ENCODE results near the gene DMAC2.

The DMAC2 gene

GRCh38 chr19:41420101-41420880 is 19.4 kb downstream of the DMAC2 start:
- no peaks in the 10 kb centered on the region for H3K9me3 ChIP-seq (ENCODE audit: control insufficient read depth, low read length)
- H3K36me3 ChIP-seq (ENCODE audit: control insufficient read depth, insufficient read depth, low read length): peaks cover 62% of the 10 kb centered on the region
- H3K4me1 ChIP-seq (ENCODE audit: control insufficient read depth, insufficient read depth, low read length, poor library complexity, severe bottlenecking): no peaks in the 10 kb centered on the region
- H3K4me3 ChIP-seq (ENCODE audit: extremely low read depth, insufficient read depth, low read length, poor library complexity, severe bottlenecking): no peak overlapping the region
- 87 to 91% methylated on average over 6 to 7 of the region's 8 CpGs for WGBS, 2 experiments (ENCODE audit: insufficient coverage in 2 of 2)
- H3K27ac ChIP-seq (ENCODE audit: low read depth, low read length, severe bottlenecking): no peak overlapping the region

- H3K4me3 ChIP-seq (ENCODE audit: extremely low read depth, insufficient read depth, low read length, poor library complexity, severe bottlenecking): no peak overlapping the region
- H3K9me3 ChIP-seq (ENCODE audit: control insufficient read depth, low read length): no peaks in the 10 kb centered on the region
- no peaks in the 10 kb centered on the region for H3K4me1 ChIP-seq (ENCODE audit: control insufficient read depth, insufficient read depth, low read length, poor library complexity, severe bottlenecking)
- WGBS, 2 experiments (ENCODE audit: insufficient coverage in 2 of 2): 93 to 94% methylated on average over 11 to 12 of the region's 12 CpGs
- peaks cover 58% of the 10 kb centered on the region for H3K36me3 ChIP-seq (ENCODE audit: control insufficient read depth, insufficient read depth, low read length)
- no peak overlapping the region for H3K27ac ChIP-seq (ENCODE audit: low read depth, low read length, severe bottlenecking)
These were observed 23.5 kb downstream of the DMAC2 start for GRCh38 chr19:41416194-41416674.

- H3K9me3 ChIP-seq (ENCODE audit: control insufficient read depth, low read length): no peaks in the 10 kb centered on the region
- WGBS, 2 experiments (ENCODE audit: insufficient coverage in 2 of 2): 90 to 98% methylated on average over 6 to 7 of the region's 9 CpGs
- no peak overlapping the region for H3K27ac ChIP-seq (ENCODE audit: low read depth, low read length, severe bottlenecking)
- H3K36me3 ChIP-seq (ENCODE audit: control insufficient read depth, insufficient read depth, low read length): peaks cover 58% of the 10 kb centered on the region
- H3K4me1 ChIP-seq (ENCODE audit: control insufficient read depth, insufficient read depth, low read length, poor library complexity, severe bottlenecking): no peaks in the 10 kb centered on the region
- no peak overlapping the region for H3K4me3 ChIP-seq (ENCODE audit: extremely low read depth, insufficient read depth, low read length, poor library complexity, severe bottlenecking)
These were observed 24.5 kb downstream of the DMAC2 start for GRCh38 chr19:41415154-41415571.

- WGBS, 2 experiments (ENCODE audit: insufficient coverage in 2 of 2): 81 to 94% methylated on average over 6 to 9 of the region's 9 CpGs
- Histone ChIP-seq H3K9me3 (ENCODE audit: control insufficient read depth, low read length) (no peaks in the 10 kb centered on the region), H3K27ac (ENCODE audit: low read depth, low read length, severe bottlenecking) (no peak overlapping the region), H3K4me3 (ENCODE audit: extremely low read depth, insufficient read depth, low read length, poor library complexity, severe bottlenecking) (no peak overlapping the region), H3K36me3 (ENCODE audit: control insufficient read depth, insufficient read depth, low read length) (peaks cover 51% of the 10 kb centered on the region), H3K4me1 (ENCODE audit: control insufficient read depth, insufficient read depth, low read length, poor library complexity, severe bottlenecking) (no peaks in the 10 kb centered on the region)
These were observed 25.3 kb downstream of the DMAC2 start for GRCh38 chr19:41414461-41414860.

- WGBS, 2 experiments (ENCODE audit: insufficient coverage in 2 of 2): 86 to 96% methylated on average over 9 to 10 of the region's 10 CpGs
These were observed 25.8 kb downstream of the DMAC2 start for GRCh38 chr19:41413947-41414346.

GRCh38 chr19:41412953-41413352 is 26.8 kb downstream of the DMAC2 start:
- H3K4me1 ChIP-seq (ENCODE audit: control insufficient read depth, insufficient read depth, low read length, poor library complexity, severe bottlenecking): no peaks in the 10 kb centered on the region
- H3K36me3 ChIP-seq (ENCODE audit: control insufficient read depth, insufficient read depth, low read length): peaks cover 37% of the 10 kb centered on the region
- WGBS, 2 experiments (ENCODE audit: insufficient coverage in 2 of 2): 85 to 88% methylated on average over 3 to 5 of the region's 5 CpGs
- no peak overlapping the region for H3K27ac ChIP-seq (ENCODE audit: low read depth, low read length, severe bottlenecking)
- no peak overlapping the region for H3K4me3 ChIP-seq (ENCODE audit: extremely low read depth, insufficient read depth, low read length, poor library complexity, severe bottlenecking)
- H3K9me3 ChIP-seq (ENCODE audit: control insufficient read depth, low read length): no peaks in the 10 kb centered on the region

More at GRCh38 chr19:41413947-41414346, 25.8 kb downstream of the DMAC2 start:
- H3K4me1 ChIP-seq (ENCODE audit: control insufficient read depth, insufficient read depth, low read length, poor library complexity, severe bottlenecking): no peaks in the 10 kb centered on the region
- H3K36me3 ChIP-seq (ENCODE audit: control insufficient read depth, insufficient read depth, low read length): peaks cover 46% of the 10 kb centered on the region
- no peaks in the 10 kb centered on the region for H3K9me3 ChIP-seq (ENCODE audit: control insufficient read depth, low read length)
- no peak overlapping the region for H3K27ac ChIP-seq (ENCODE audit: low read depth, low read length, severe bottlenecking)
- no peak overlapping the region for H3K4me3 ChIP-seq (ENCODE audit: extremely low read depth, insufficient read depth, low read length, poor library complexity, severe bottlenecking)

GRCh38 chr19:41411968-41412265 is 27.8 kb downstream of the DMAC2 start:
- Histone ChIP-seq H3K36me3 (ENCODE audit: control insufficient read depth, insufficient read depth, low read length) (peaks cover 36% of the 10 kb centered on the region), H3K4me1 (ENCODE audit: control insufficient read depth, insufficient read depth, low read length, poor library complexity, severe bottlenecking) (peaks cover 5% of the 10 kb centered on the region), H3K27ac (ENCODE audit: low read depth, low read length, severe bottlenecking) (no peak overlapping the region), H3K4me3 (ENCODE audit: extremely low read depth, insufficient read depth, low read length, poor library complexity, severe bottlenecking) (no peak overlapping the region), H3K9me3 (ENCODE audit: control insufficient read depth, low read length) (no peaks in the 10 kb centered on the region)
- WGBS, 2 experiments (ENCODE audit: insufficient coverage in 2 of 2): 82 to 84% methylated on average over 10 to 11 of the region's 11 CpGs

- peaks cover 5% of the 10 kb centered on the region for H3K4me1 ChIP-seq (ENCODE audit: control insufficient read depth, insufficient read depth, low read length, poor library complexity, severe bottlenecking)
- H3K4me3 ChIP-seq (ENCODE audit: extremely low read depth, insufficient read depth, low read length, poor library complexity, severe bottlenecking): no peak overlapping the region
- peaks cover 31% of the 10 kb centered on the region for H3K36me3 ChIP-seq (ENCODE audit: control insufficient read depth, insufficient read depth, low read length)
- H3K27ac ChIP-seq (ENCODE audit: low read depth, low read length, severe bottlenecking): no peak overlapping the region
- H3K9me3 ChIP-seq (ENCODE audit: control insufficient read depth, low read length): no peaks in the 10 kb centered on the region
- 78 to 82% methylated on average over 6 of the region's 9 CpGs for WGBS, 2 experiments (ENCODE audit: insufficient coverage in 2 of 2)
These were observed 28.4 kb downstream of the DMAC2 start for GRCh38 chr19:41411100-41411967.

- WGBS, 2 experiments (ENCODE audit: insufficient coverage in 2 of 2): 96% methylated on average over 19 to 21 of the region's 23 CpGs
- Histone ChIP-seq H3K9me3 (ENCODE audit: control insufficient read depth, low read length) (no peaks in the 10 kb centered on the region), H3K27ac (ENCODE audit: low read depth, low read length, severe bottlenecking) (no peak overlapping the region), H3K36me3 (ENCODE audit: control insufficient read depth, insufficient read depth, low read length) (peaks cover 30% of the 10 kb centered on the region), H3K4me1 (ENCODE audit: control insufficient read depth, insufficient read depth, low read length, poor library complexity, severe bottlenecking) (peaks cover 5% of the 10 kb centered on the region), H3K4me3 (ENCODE audit: extremely low read depth, insufficient read depth, low read length, poor library complexity, severe bottlenecking) (no peak overlapping the region)
These were observed 29.2 kb downstream of the DMAC2 start for GRCh38 chr19:41410336-41411054.

GRCh38 chr19:41409288-41409687 is 30.4 kb downstream of the DMAC2 start:
- WGBS, 2 experiments (ENCODE audit: insufficient coverage in 2 of 2): 64 to 68% methylated on average over 3 to 4 of the region's 4 CpGs
- Histone ChIP-seq H3K9me3 (ENCODE audit: control insufficient read depth, low read length) (no peaks in the 10 kb centered on the region), H3K4me3 (ENCODE audit: extremely low read depth, insufficient read depth, low read length, poor library complexity, severe bottlenecking) (no peak overlapping the region), H3K36me3 (ENCODE audit: control insufficient read depth, insufficient read depth, low read length) (peaks cover 22% of the 10 kb centered on the region), H3K4me1 (ENCODE audit: control insufficient read depth, insufficient read depth, low read length, poor library complexity, severe bottlenecking) (peaks cover 5% of the 10 kb centered on the region), H3K27ac (ENCODE audit: low read depth, low read length, severe bottlenecking) (no peak overlapping the region)

Data from mesodermal cell (in vitro differentiated cells).